ENCODE measurements around the gene DSCAML1.

- TF ChIP-seq CTCF (IDR thresholded peaks at IDR 0.05; ENCODE audit: insufficient read depth, low read depth, low read length): no peak
- no peak for TF ChIP-seq EZH2 (IDR thresholded peaks at IDR 0.05; ENCODE audit: insufficient read depth, low read length)
Measured at GRCh38 chr11:117618302-117618981, 178.6 kb downstream of the DSCAML1 start.
